Activated T-helper 1 cell treated with anti-CD3 and anti-CD28 coated beads, Interleukin-12 subunit alpha, Interleukin-12 subunit beta, Interleukin-2, Interleukin-4 antibody, amounts not matched to agents 30 ng/mL and 10 ng/mL and 1 ng/mL, durations not matched to agents 14 hours and 24 hours and 36 hours (primary cell): Measurements from ENCODE around the gene PARD3B. TPM values are rescaled to one million over a fixed set of nuclear protein-coding genes. Genes with fewer than 3 reads are reported as not detected.

Experiments
- DNase-seq: peaks from one replicate; pipeline ENCODE4 v3.0.0; 2021; ENCODE audit warnings: low spot score
- H3K27ac Mint-ChIP-seq: one replicate; pipeline ENCODE4 v1.8.0; 2021; ENCODE audit warnings: mild to moderate bottlenecking, mixed read lengths
- H3K27me3 Mint-ChIP-seq: one replicate; pipeline ENCODE4 v1.8.0; 2022; ENCODE audit warnings: mild to moderate bottlenecking, moderate library complexity, mixed read lengths; ENCODE audit not compliant: insufficient read depth
- H3K36me3 Mint-ChIP-seq: one replicate; pipeline ENCODE4 v1.8.0; 2021; ENCODE audit warnings: low read depth, mixed read lengths
- H3K4me1 Mint-ChIP-seq: one replicate; pipeline ENCODE4 v1.8.0; 2021; ENCODE audit warnings: low read depth, mixed read lengths
- H3K4me3 Mint-ChIP-seq: one replicate; pipeline ENCODE4 v1.8.0; 2021; ENCODE audit warnings: mild to moderate bottlenecking, moderate library complexity, mixed read lengths
- H3K9me3 Mint-ChIP-seq: one replicate; pipeline ENCODE4 v1.8.0; 2021; ENCODE audit warnings: mixed read lengths
- intact Hi-C: fragments of 100-400 bp; cut with micrococcal nuclease; formaldehyde crosslinking; loops from one replicate; pipeline ENCODE4 v1.15.1; 2024
- total RNA-seq: library from RNA; stranded (reverse); gene quantifications from 2 replicates; pipeline ENCODE4 v1.2.3, GENCODE V29; 2022

Gene PARD3B
- total RNA-seq, 1 donor from 2014 or later, result 0.26 TPM

DNA sequence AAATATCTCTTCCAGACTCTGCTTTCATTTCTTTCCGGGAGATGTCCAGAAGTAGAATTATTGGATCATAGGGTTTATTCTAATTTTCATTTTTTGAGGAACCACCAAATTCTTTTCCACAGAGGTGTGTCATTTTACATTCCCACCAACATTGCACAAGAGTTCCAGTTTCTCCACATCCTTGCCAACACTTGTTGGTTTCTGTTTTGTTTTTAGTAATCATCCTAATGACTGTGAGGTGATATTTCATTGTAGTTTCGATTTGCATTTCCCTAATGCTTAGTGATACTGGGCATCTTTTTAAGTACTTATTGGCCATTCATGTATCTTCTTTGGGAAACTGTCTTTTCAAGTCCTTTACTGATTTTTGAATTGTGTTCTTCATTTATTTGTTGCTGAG is 513.1 kb downstream of the PARD3B start:
- intact Hi-C loops, result loop anchor here (2.0 kb wide), 1 partner anchor 18 kb away; no protein-coding TSS in a partner anchor
- H3K27me3 Mint-ChIP-seq, result no peaks in the 10 kb centered on the region
- DNase-seq, result no peak
- H3K4me1 Mint-ChIP-seq, result peaks cover 23% of the 10 kb centered on the region
- H3K27ac Mint-ChIP-seq, result no peak overlapping the region
- peaks cover 19% of the 10 kb centered on the region for H3K9me3 Mint-ChIP-seq
- peaks cover 5% of the 10 kb centered on the region for H3K36me3 Mint-ChIP-seq
- no peak overlapping the region for H3K4me3 Mint-ChIP-seq

DNA sequence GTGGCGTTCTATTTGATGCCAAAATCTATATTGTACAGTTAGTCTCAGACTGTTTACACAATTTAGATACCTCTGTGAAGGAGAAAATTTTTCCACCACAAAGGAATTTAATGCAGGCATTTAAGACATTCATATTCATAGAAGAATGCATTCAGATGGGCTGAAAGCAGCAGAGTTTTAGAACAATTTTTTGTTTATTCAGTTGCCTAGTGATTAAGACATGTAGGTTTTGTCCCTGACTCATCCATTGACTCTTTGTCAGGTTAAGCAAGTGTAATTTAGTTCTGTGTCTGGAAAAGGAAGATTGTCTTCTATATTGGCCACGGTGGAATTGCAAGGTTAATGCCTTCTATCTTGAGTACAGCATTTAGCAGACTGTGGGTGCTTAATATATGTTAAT is 515.0 kb downstream of the PARD3B start:
- peaks cover 19% of the 10 kb centered on the region for H3K9me3 Mint-ChIP-seq
- H3K27me3 Mint-ChIP-seq, result no peaks in the 10 kb centered on the region
- no peak overlapping the region for H3K4me3 Mint-ChIP-seq
- H3K27ac Mint-ChIP-seq, result no peak overlapping the region
- peaks cover 23% of the 10 kb centered on the region for H3K4me1 Mint-ChIP-seq
- intact Hi-C loops, result no loop called here
- DNase-seq, result no peak
- peaks cover 7% of the 10 kb centered on the region for H3K36me3 Mint-ChIP-seq

- DNase-seq, result no peak
- H3K9me3 Mint-ChIP-seq, result no peaks in the 10 kb centered on the region
Observed at GRCh38 chr2:205066081-205066480, 520.8 kb downstream of the PARD3B start.

DNA sequence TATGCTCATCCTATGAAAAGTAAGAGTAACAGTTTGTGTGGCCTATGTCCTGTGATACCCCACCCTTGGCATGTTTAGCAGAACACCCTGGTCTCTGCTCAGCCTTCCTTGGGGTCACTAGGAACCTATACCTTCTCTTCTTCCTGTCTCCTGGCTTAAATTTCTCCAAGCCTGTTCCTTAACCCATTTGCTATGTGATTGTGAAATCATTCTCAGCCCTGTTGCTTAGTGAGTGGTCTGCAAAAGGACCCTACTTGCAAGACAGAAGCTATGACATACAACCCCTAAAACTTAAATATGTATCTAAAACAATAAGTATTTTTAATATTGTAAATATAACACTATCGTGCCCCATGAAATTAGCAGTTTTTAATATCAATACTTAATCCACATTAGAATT is 524.7 kb downstream of the PARD3B start:
- Mint-ChIP-seq H3K27ac (no peak overlapping the region), H3K4me3 (no peak overlapping the region), H3K27me3 (no peaks in the 10 kb centered on the region), H3K36me3 (peaks cover 4% of the 10 kb centered on the region), H3K9me3 (no peaks in the 10 kb centered on the region), H3K4me1 (no peaks in the 10 kb centered on the region)
- intact Hi-C loops, result loop anchor here (10.0 kb wide), 1 partner anchor 195 kb away; no protein-coding TSS in a partner anchor
- DNase-seq, result no peak

More at GRCh38 chr2:205066081-205066480, 520.8 kb downstream of the PARD3B start:
- H3K27me3 Mint-ChIP-seq, result no peaks in the 10 kb centered on the region
- no peaks in the 10 kb centered on the region for H3K4me1 Mint-ChIP-seq
- intact Hi-C loops, result no loop called here
- no peak overlapping the region for H3K27ac Mint-ChIP-seq
- H3K4me3 Mint-ChIP-seq, result no peak overlapping the region
- peaks cover 2% of the 10 kb centered on the region for H3K36me3 Mint-ChIP-seq

DNA sequence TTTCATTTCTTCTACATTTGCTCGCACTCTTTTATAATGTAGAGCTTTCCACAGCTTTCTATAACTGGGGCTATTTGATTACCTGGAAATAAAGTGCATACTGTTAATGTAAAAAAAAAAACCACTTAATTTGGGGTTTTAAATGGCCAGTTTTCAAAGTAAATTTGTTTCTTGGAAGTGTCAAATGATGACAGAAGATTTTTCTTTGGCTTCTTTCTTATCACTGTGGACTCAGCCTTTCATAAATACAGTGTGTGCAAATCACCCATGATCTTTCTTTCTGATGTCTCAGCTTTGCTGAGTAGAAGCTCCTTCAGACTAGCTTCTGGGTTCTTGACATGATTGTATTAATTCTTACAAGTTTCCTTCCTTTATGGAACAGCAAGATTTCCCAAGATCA is 525.6 kb downstream of the PARD3B start:
- no peak overlapping the region for H3K4me3 Mint-ChIP-seq
- DNase-seq, result no peak
- H3K27ac Mint-ChIP-seq, result no peak overlapping the region
- no peaks in the 10 kb centered on the region for H3K9me3 Mint-ChIP-seq
- no peaks in the 10 kb centered on the region for H3K27me3 Mint-ChIP-seq
- peaks cover 3% of the 10 kb centered on the region for H3K4me1 Mint-ChIP-seq
- peaks cover 4% of the 10 kb centered on the region for H3K36me3 Mint-ChIP-seq
- intact Hi-C loops, result loop anchor here (10.0 kb wide), 1 partner anchor 196 kb away; no protein-coding TSS in a partner anchor

- intact Hi-C loops, result loop anchor here (10.0 kb wide), 1 partner anchor 199 kb away; no protein-coding TSS in a partner anchor
- peaks cover 29% of the 10 kb centered on the region for H3K4me1 Mint-ChIP-seq
- no peaks in the 10 kb centered on the region for H3K9me3 Mint-ChIP-seq
- no peak overlapping the region for H3K4me3 Mint-ChIP-seq
- H3K36me3 Mint-ChIP-seq, result peaks cover 4% of the 10 kb centered on the region
- H3K27me3 Mint-ChIP-seq, result no peaks in the 10 kb centered on the region
- DNase-seq, result no peak
- H3K27ac Mint-ChIP-seq, result no peak overlapping the region
Observed at GRCh38 chr2:205073433-205074020, 528.3 kb downstream of the PARD3B start.

DNA sequence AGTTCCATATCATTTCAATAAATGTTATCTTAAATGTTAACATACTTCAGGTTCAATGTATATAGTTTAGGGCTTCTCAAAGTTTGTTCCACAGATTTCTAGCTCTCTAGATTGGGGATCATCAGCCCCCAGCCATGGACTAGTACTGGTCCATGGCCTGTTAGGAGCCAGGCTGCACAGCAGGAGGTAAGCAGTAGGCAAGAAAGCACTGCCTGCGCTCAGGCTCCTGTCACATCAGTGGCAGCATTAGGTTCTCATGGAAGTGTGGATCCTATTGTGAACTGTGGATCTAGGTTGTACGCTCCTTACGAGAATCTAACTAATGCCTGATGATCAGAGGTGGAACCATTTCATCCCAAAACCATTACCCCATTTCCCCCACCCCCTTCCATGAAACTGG is 531.1 kb downstream of the PARD3B start:
- Mint-ChIP-seq H3K4me1 (peaks cover 35% of the 10 kb centered on the region), H3K9me3 (no peaks in the 10 kb centered on the region), H3K27me3 (no peaks in the 10 kb centered on the region), H3K27ac (peak overlapping the region; percentile 67), H3K4me3 (peak overlapping the region; percentile 28), H3K36me3 (peaks cover 7% of the 10 kb centered on the region)
- DNase-seq, result no peak
- intact Hi-C loops, result loop anchor here (2.0 to 10.0 kb wide), 5 partner anchors 18 to 606 kb away; partner anchors contain the start of gene NRP2

DNA sequence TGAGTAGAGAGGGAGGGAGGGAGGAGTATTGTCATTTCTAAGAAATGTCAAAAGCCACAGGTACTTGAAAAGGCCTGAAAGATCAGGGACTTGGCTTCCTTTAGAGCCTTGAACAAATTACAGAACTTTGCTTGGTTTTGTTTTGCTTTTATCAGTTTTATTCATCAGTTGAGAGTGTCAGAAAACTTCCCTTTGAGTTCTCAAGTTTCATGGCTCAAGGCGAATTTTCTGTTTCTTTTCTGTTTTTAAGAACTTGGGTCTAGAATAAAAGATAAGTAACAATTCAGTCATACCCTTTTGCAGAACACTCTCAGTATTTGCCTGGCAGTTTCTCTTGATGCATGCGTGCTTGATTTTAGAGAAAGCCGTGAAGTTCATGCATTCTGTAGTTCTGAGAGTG is 531.9 kb downstream of the PARD3B start:
- peak overlapping the region; percentile 11 for H3K27ac Mint-ChIP-seq
- no peaks in the 10 kb centered on the region for H3K27me3 Mint-ChIP-seq
- H3K4me1 Mint-ChIP-seq, result peaks cover 35% of the 10 kb centered on the region
- peak; percentile 2 for DNase-seq
- no peaks in the 10 kb centered on the region for H3K9me3 Mint-ChIP-seq
- H3K36me3 Mint-ChIP-seq, result peaks cover 7% of the 10 kb centered on the region
- intact Hi-C loops, result loop anchor here (1.0 to 10.0 kb wide), 9 partner anchors 18 to 969 kb away; partner anchors contain the start of gene NRP2
- peak overlapping the region; percentile 28 for H3K4me3 Mint-ChIP-seq

DNA sequence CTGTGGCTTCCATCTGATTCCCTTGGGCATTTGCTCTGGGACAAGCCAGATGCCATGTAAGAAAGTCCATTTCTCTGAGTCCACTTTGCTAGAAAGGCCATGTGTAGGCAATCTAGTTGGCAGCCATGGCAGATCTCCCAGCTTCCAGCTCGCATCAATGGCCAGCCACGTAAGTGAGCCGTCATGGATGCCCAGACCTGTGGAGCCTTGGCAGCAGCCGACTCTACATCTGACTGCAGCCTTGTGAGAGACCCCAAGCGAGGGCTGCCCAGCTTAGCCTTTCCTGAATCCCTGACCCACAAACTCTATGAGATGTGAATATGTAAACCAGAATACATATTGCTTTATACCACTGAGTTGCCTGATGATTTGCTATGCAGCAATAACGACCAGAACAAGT is 533.5 kb downstream of the PARD3B start:
- H3K27me3 Mint-ChIP-seq, result no peaks in the 10 kb centered on the region
- peaks cover 7% of the 10 kb centered on the region for H3K36me3 Mint-ChIP-seq
- DNase-seq, result no peak
- H3K9me3 Mint-ChIP-seq, result no peaks in the 10 kb centered on the region
- no peak overlapping the region for H3K4me3 Mint-ChIP-seq
- intact Hi-C loops, result loop anchor here (5.0 to 10.0 kb wide), 3 partner anchors 176 to 604 kb away; partner anchors contain the start of gene NRP2
- H3K27ac Mint-ChIP-seq, result no peak overlapping the region
- peaks cover 35% of the 10 kb centered on the region for H3K4me1 Mint-ChIP-seq

- H3K36me3 Mint-ChIP-seq, result peaks cover 7% of the 10 kb centered on the region
- DNase-seq, result no peak
- peaks cover 35% of the 10 kb centered on the region for H3K4me1 Mint-ChIP-seq
- intact Hi-C loops, result loop anchor here (5.0 to 10.0 kb wide), 3 partner anchors 177 to 603 kb away; partner anchors contain the start of gene NRP2
- no peak overlapping the region for H3K4me3 Mint-ChIP-seq
- no peak overlapping the region for H3K27ac Mint-ChIP-seq
- no peaks in the 10 kb centered on the region for H3K9me3 Mint-ChIP-seq
- no peaks in the 10 kb centered on the region for H3K27me3 Mint-ChIP-seq
Observed at GRCh38 chr2:205079173-205079572, 533.9 kb downstream of the PARD3B start.

DNA sequence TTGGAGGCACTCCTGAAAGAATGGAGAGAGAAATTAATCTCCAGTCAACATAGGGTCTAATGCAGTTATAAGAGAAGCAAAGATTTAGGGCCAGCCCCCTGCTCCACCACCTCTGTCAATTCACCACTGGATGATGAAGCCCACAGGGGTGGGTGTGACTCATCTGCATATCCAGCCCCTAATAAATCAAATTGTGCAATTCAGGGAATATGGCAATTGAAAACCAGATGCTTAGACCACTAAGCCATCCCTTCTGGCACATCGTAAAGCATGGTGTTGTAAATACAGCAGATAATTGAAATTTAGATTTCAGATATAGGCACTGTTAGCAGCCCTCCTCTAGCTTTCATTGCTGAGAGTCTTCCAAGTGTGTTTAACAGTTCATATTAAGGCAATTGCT is 541.4 kb downstream of the PARD3B start:
- intact Hi-C loops, result no loop called here
- Mint-ChIP-seq H3K27me3 (no peaks in the 10 kb centered on the region), H3K9me3 (no peaks in the 10 kb centered on the region), H3K4me3 (no peak overlapping the region), H3K36me3 (no peaks in the 10 kb centered on the region), H3K27ac (no peak overlapping the region), H3K4me1 (peaks cover under 1% of the 10 kb centered on the region)
- no peak for DNase-seq

DNA sequence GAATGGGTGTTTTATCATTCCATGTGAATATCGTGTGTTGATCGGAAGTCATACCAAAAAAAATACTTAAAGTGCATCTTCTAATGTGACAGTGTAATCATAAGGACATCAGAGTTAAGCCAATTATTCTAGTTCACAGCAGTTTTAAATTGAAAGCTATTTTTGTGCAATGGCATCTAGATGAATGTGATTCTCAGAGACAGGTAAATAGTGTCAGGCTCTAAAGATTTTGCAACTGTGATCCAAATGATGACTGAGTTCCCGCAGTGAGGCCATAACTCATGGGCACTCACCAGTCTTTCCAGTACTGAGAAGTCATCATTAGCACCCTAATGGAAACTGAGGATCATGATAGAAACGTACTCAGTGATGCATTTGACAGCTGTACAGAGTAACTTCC is 542.6 kb downstream of the PARD3B start:
- no peak overlapping the region for H3K27ac Mint-ChIP-seq
- H3K4me1 Mint-ChIP-seq, result peaks cover 10% of the 10 kb centered on the region
- DNase-seq, result no peak
- no peaks in the 10 kb centered on the region for H3K27me3 Mint-ChIP-seq
- no peak overlapping the region for H3K4me3 Mint-ChIP-seq
- intact Hi-C loops, result no loop called here
- no peaks in the 10 kb centered on the region for H3K36me3 Mint-ChIP-seq
- H3K9me3 Mint-ChIP-seq, result peaks cover 4% of the 10 kb centered on the region

GRCh38 chr2:205089958-205090357 is 544.7 kb downstream of the PARD3B start:
- intact Hi-C loops, result no loop called here

More at GRCh38 chr2:205089958-205090357, 544.7 kb downstream of the PARD3B start:
- Mint-ChIP-seq H3K36me3 (no peaks in the 10 kb centered on the region), H3K27ac (no peak overlapping the region), H3K27me3 (no peaks in the 10 kb centered on the region), H3K4me3 (no peak overlapping the region), H3K9me3 (peaks cover 4% of the 10 kb centered on the region), H3K4me1 (peaks cover 10% of the 10 kb centered on the region)
- DNase-seq, result no peak
